Smooth muscle cell (in vitro differentiated cells): ENCODE measurements around the gene MEI1. TPM values are rescaled to one million over a fixed set of nuclear protein-coding genes. Genes with fewer than 3 reads are reported as not detected.
"Not testable (repeated sequence)": the region's sequence is repeated elsewhere in the genome, so short reads cannot be mapped to it uniquely, and the experiment has no call there.

Experiments used
- DNase-seq: peaks from one replicate; lab custom pipeline; 2025; ENCODE audit not compliant: unreplicated experiment; lab: John Stamatoyannopoulos, UW
- H2AFZ ChIP-seq: fragments of 200-600 bp; sonication (generic); 2 replicates; pipeline ENCODE4 v1.6.0; 2016; ENCODE audit warnings: antibody characterized with exemption, low read depth, mild to moderate bottlenecking
- H3F3A ChIP-seq: fragments of 200-600 bp; sonication (generic); 2 replicates; pipeline ENCODE4 v1.6.0; 2017; ENCODE audit warnings: antibody characterized with exemption, low read depth
- H3K27ac ChIP-seq: fragments of 200-600 bp; sonication (generic); 2 replicates; pipeline ENCODE4 v1.5.1; 2016; ENCODE audit warnings: low read depth, mild to moderate bottlenecking
- H3K27me3 ChIP-seq: fragments of 200-600 bp; sonication (generic); 2 replicates; pipeline ENCODE4 v1.6.1; 2016; ENCODE audit warnings: low read depth, mild to moderate bottlenecking
- H3K36me3 ChIP-seq: fragments of 200-600 bp; sonication (generic); 2 replicates; pipeline ENCODE4 v1.5.1; 2016; ENCODE audit warnings: low read depth
- H3K4me1 ChIP-seq: fragments of 200-600 bp; sonication (generic); 2 replicates; pipeline ENCODE4 v1.5.1; 2016; ENCODE audit warnings: low read depth
- H3K4me2 ChIP-seq: fragments of 200-600 bp; sonication (generic); 2 replicates; pipeline ENCODE4 v1.6.0; 2016; ENCODE audit warnings: mild to moderate bottlenecking
- H3K4me3 ChIP-seq: fragments of 200-600 bp; sonication (generic); 2 replicates; pipeline ENCODE4 v1.5.1; 2016; ENCODE audit warnings: mild to moderate bottlenecking
- H3K79me2 ChIP-seq: fragments of 200-600 bp; sonication (generic); 2 replicates; pipeline ENCODE4 v1.6.0; 2016; ENCODE audit warnings: low read depth, mild to moderate bottlenecking
- H3K9ac ChIP-seq: fragments of 200-600 bp; sonication (generic); 2 replicates; pipeline ENCODE4 v1.6.0; 2016; ENCODE audit warnings: low read depth
- H3K9me3 ChIP-seq: fragments of 200-600 bp; sonication (generic); replicated peaks from 2 replicates; pipeline ENCODE4 v1.5.1; 2016; ENCODE audit warnings: low read depth
- H4K20me1 ChIP-seq: fragments of 200-600 bp; sonication (generic); 2 replicates; pipeline ENCODE4 v1.6.0; 2016; ENCODE audit warnings: low read depth
- WGBS: methylation state at CpG from one replicate; pipeline ENCODE4 v1.1.7; 2016; ENCODE audit warnings: low lambda C conversion rate; 5-methylcytosine and 5-hydroxymethylcytosine counted together
- polyA plus RNA-seq: library from polyadenylated mRNA; unstranded; fragments of >200 nt; fragmentation: Nextera tagmentation; extraction: Ambion mirVana; gene quantifications from 2 replicates; pipeline ENCODE4 v1.2.1, GENCODE V29; 2016
- total RNA-seq: library from RNA; depleted of rRNA; stranded (reverse); fragments of >200 nt; gene quantifications from 2 replicates; pipeline ENCODE4 v1.2.3, GENCODE V29; 2014
- TF ChIP-seq, protein P1 (sequence below): fragments of 200-600 bp; sonication (generic); IDR thresholded peaks from 2 replicates; pipeline ENCODE4 v1.5.1; 2017; ENCODE audit warnings: borderline replicate concordance, mild to moderate bottlenecking, antibody characterized with exemption; ENCODE audit not compliant: insufficient read depth, poor library complexity, severe bottlenecking

MEI1 gene
- total and polyA plus RNA-seq, 2 experiments from 2014 or later: 0.18 to 3.2 TPM

DNA sequence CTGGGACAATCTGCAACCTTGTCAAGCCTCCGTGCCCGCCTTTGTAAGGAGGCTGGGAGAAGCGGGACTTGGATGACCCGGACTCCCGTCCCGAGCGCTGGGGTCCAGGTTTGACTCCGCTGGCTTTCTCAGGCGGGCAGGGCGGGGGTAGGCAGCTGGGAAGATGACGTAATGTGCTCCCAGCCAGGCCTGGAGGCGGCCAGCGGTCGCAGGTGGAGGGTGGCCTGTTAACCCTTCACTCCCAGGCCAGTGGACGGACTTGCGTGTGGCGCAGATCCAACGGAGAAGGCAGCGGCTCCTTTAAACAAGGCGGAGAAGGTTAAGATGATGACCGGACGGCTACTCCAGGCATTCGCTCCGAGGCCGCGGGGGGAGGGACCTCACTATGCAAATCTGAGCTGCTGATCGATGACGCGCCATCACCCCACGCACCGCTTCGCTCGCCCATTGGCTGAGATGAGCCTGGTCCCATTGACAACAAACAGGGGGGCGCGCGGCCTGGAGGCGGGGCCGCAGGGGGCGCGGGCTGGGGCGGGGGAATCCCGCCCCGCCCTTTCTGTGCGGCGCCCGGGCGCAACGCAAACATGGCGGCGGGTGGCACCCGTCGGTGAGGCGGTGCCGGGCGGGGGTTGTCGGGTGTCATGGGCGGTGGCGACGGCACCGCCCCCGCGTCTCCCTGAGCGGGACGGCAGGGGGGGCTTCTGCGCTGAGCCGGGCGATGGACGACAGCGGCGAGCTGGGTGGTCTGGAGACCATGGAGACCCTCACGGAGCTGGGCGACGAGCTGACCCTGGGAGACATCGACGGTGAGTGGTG lies 133.5 kb downstream of the MEI1 start, which contains the start of gene SREBF2:
TSS of gene SREBF2 (plus strand) at position 553 of the 816 bp plus-strand sequence. CDS start at position 719, 166 bp downstream.
- Histone ChIP-seq H2AFZ (peak within 1 kb of the TSS; percentile 48), H3K9me3 (no peaks in the 10 kb centered on the region), H3K27me3 (no peaks in the 10 kb centered on the region), H3K79me2 (peaks cover 47% of the 10 kb centered on the region), H3K27ac (peak within 1 kb of the TSS; percentile 95), H3K4me3 (peak within 1 kb of the TSS; percentile 95), H4K20me1 (peaks cover 40% of the 10 kb centered on the region), H3K9ac (peak within 1 kb of the TSS; percentile 93), H3K4me1 (peaks cover 15% of the 10 kb centered on the region), H3K4me2 (peak within 1 kb of the TSS; percentile 97), H3K36me3 (no peaks in the 10 kb centered on the region), H3F3A (no peaks in the 10 kb centered on the region)
- 1% methylated on average over 40 of the region's 75 CpGs for WGBS
- TF ChIP-seq, protein P1, sequence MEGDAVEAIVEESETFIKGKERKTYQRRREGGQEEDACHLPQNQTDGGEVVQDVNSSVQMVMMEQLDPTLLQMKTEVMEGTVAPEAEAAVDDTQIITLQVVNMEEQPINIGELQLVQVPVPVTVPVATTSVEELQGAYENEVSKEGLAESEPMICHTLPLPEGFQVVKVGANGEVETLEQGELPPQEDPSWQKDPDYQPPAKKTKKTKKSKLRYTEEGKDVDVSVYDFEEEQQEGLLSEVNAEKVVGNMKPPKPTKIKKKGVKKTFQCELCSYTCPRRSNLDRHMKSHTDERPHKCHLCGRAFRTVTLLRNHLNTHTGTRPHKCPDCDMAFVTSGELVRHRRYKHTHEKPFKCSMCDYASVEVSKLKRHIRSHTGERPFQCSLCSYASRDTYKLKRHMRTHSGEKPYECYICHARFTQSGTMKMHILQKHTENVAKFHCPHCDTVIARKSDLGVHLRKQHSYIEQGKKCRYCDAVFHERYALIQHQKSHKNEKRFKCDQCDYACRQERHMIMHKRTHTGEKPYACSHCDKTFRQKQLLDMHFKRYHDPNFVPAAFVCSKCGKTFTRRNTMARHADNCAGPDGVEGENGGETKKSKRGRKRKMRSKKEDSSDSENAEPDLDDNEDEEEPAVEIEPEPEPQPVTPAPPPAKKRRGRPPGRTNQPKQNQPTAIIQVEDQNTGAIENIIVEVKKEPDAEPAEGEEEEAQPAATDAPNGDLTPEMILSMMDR: no peak
- peak; percentile 95 for DNase-seq

DNA sequence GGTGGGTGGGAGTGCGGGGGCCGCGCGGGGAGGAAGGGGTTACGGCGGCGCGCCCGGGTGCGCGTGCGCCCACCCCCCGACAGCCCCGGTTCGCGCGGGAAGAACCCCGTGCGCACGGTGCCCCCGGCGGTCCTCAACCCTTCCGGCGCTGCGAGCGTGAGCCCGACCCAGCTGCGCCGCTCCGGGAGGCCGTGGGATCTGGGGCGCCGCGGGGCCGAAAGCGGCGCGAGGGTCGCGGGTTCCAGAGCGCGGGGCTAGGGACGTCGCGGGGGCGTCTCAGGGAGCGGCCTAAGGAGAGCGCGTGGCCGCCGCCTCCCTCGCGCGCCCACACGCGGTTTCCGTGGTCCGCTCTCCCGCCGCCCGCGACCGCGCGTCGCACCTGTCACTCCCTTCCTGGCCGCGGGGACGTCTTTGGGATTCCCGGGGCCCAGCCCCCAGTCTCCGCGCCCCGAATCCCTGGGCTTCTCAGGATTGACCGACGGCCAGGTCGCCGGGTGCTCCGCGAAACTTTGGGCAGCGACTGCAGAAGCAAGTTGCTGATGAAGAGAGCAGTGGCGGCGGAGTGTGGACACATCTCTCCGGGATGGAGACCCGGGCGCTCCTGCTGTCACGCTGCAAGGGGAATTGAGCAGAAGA lies 134.2 kb downstream of the MEI1 start:
- Histone ChIP-seq H3K4me3 (peak overlapping the region; percentile 95), H3K4me1 (peaks cover 15% of the 10 kb centered on the region), H3K36me3 (no peaks in the 10 kb centered on the region), H3K27ac (peak overlapping the region; percentile 95), H3K27me3 (no peaks in the 10 kb centered on the region), H4K20me1 (peaks cover 47% of the 10 kb centered on the region), H3K4me2 (peak overlapping the region; percentile 97), H3K9me3 (no peaks in the 10 kb centered on the region), H3F3A (no peaks in the 10 kb centered on the region), H2AFZ (no peak overlapping the region), H3K9ac (peak overlapping the region; percentile 93), H3K79me2 (peaks cover 54% of the 10 kb centered on the region)
- TF ChIP-seq, protein P1: no peak
- 2% methylated on average over 62 of the region's 86 CpGs for WGBS
- DNase-seq: no peak

DNA sequence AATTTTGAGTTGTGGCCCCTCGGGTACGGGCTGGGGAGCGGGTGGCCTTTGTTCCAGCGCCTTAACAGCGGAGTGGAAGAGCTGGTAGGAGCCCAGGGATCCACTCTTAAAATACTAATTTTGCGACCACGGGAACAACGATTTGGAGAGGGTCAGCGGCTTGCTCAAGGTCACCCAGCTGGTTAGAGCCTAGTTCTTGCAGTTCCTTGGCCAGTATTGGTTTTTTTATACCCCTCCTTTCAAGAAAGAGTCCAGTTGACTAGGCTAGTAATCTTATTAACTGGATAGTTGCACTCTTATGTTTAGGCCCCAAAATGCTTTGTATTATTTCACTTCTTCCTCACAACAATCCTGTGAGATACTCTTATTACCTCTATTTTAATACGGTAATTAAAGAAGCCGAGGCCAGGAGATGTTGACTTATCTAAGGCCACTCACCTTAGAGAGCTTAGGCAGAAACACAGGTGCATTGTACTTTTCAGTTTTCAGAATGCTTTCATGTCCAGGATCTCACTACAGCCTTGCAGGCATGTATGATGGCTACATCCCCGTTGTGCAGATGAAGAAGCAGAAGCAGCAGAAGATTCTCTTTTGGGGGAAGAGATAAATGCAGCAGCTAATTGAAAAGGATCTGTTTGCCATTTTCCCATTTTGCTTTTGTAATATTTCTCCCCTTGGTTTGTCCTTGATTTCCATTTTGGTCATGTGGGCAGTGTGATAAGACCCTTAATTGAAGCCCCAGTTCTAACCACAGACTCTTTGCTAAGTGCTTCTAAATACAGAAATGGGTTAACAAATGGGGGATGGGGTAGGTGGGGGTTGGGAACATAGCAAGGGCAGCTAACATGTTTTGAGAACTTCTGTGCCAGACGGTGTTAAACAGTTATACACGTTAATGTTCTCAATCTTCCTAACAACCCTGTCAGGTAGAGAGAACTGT lies 135.0 kb downstream of the MEI1 start:
- H3K4me1 ChIP-seq: peaks cover 15% of the 10 kb centered on the region
- H4K20me1 ChIP-seq: peaks cover 55% of the 10 kb centered on the region
- DNase-seq: no peak
- H3K36me3 ChIP-seq: no peaks in the 10 kb centered on the region
- H3F3A ChIP-seq: peaks cover 4% of the 10 kb centered on the region
- H3K9ac ChIP-seq: peak overlapping the region; percentile 93
- H3K27me3 ChIP-seq: no peaks in the 10 kb centered on the region
- H3K4me2 ChIP-seq: peak overlapping the region; percentile 97
- peak overlapping the region; percentile 95 for H3K27ac ChIP-seq
- H2AFZ ChIP-seq: no peak overlapping the region
- WGBS: 9% methylated on average over 14 of the region's 14 CpGs
- peaks cover 62% of the 10 kb centered on the region for H3K79me2 ChIP-seq
- TF ChIP-seq, protein P1: no peak
- peak overlapping the region; percentile 95 for H3K4me3 ChIP-seq
- H3K9me3 ChIP-seq: no peaks in the 10 kb centered on the region

DNA sequence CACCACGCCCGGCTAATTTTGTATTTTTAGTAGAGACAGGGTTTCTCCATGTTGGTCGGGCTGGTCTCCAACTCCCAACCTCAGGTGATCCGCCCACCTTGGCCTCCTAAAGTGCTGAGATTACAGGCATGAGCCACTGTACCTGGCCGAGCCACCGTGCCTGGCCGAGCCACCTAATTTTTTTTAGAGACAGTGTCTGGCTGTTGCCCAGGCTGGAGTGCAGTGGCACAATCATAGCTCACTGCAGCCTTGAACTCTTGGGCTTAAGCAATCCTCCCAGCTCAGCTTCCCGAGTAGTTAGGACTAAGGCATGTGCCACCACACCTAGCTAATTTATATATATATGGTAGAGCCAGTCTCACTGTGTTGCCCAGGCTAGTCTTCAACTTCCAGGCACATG lies 136.2 kb downstream of the MEI1 start:
- H3K4me3 ChIP-seq, H3F3A ChIP-seq, H3K27me3 ChIP-seq, H3K36me3 ChIP-seq, H2AFZ ChIP-seq, H3K9ac ChIP-seq, DNase-seq, H3K9me3 ChIP-seq, H3K27ac ChIP-seq, H3K4me2 ChIP-seq: not testable (repeated sequence)
- Histone ChIP-seq H3K79me2 (peaks cover 74% of the 10 kb centered on the region), H4K20me1 (peaks cover 67% of the 10 kb centered on the region), H3K4me1 (peaks cover 15% of the 10 kb centered on the region)
- 96% methylated on average over 8 of the region's 8 CpGs for WGBS
